22Rv1 (cell line): ENCODE results near the gene CXCR1.

Source experiments
- CTCF ChIP-seq: fragments of 450-650 bp; IDR thresholded peaks from 2 replicates; pipeline ENCODE4 v1.5.1; 2017; ENCODE audit warnings: mild to moderate bottlenecking
- ZFX ChIP-seq: fragments of 450-650 bp; IDR thresholded peaks from 2 replicates; pipeline ENCODE4 v1.6.1; 2017; ENCODE audit warnings: antibody characterized with exemption, borderline replicate concordance

GRCh38 chr2:218125095-218125494 lies 41.7 kb downstream of the CXCR1 start:
- TF ChIP-seq CTCF (no peak), ZFX (no peak)
